OCI-LY1 (cell line): ENCODE data around the gene OR6B3.

Experiments used
- CTCF ChIP-seq: fragments of 200-600 bp; sonication (generic), shearing (Covaris generic); IDR thresholded peaks from 2 replicates; pipeline ENCODE4 v1.5.1; 2017; ENCODE audit warnings: mild to moderate bottlenecking, antibody characterized with exemption, low read length, moderate library complexity, mixed read lengths
- EZH2 ChIP-seq: fragments of 200-600 bp; sonication (generic), shearing (Covaris generic); IDR thresholded peaks from 2 replicates; pipeline ENCODE4 v1.8.0; 2017; ENCODE audit warnings: borderline replicate concordance, mixed run types, mild to moderate bottlenecking, antibody characterized with exemption, low read length, moderate library complexity, mixed read lengths

DNA sequence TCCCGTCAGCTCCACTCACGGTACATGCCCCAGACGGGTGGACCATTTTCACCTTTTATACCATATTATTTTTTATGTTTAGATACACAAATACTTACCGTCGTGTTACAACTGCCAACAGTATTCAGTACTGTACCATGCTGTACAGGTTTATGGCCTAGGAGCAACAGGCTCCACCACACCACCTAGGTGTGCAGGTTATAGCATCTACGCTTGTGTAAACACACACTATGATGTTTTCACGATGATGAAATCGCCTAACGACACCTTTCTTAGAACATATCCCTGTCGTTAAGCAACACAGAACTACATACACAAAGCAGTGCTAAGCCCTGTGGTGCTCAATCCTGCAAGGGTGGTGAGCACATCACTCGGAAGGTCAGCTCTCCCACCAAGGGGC lies 52.6 kb downstream of the OR6B3 start:
- TF ChIP-seq CTCF (no peak), EZH2 (no peak)
